Hematopoietic multipotent progenitor cell (in vitro differentiated cells): ENCODE measurements around the gene EMILIN1. TPM values are rescaled to one million over a fixed set of nuclear protein-coding genes. Genes with fewer than 3 reads are reported as not detected.

ENCODE experiments used
- total RNA-seq: library from RNA; depleted of rRNA; stranded (reverse); fragments of >200 nt; gene quantifications from one replicate; pipeline ENCODE4 v1.2.3, GENCODE V29; 2012

The EMILIN1 gene
- total RNA-seq, 1 donor = 31.2 TPM

Other genes with a start within 250 kb of the EMILIN1 start
- gene DPYSL5, start 230.5 kb upstream of the EMILIN1 start, total RNA-seq = not detected
- 3.0 TPM for gene MAPRE3, start 108.0 kb upstream of the EMILIN1 start, total RNA-seq
- gene TMEM214, start 45.6 kb upstream of the EMILIN1 start, total RNA-seq = 44.4 TPM
- gene AGBL5, start 26.9 kb upstream of the EMILIN1 start, total RNA-seq = 38.0 TPM
- gene OST4, start 7.0 kb upstream of the EMILIN1 start, total RNA-seq = 397 TPM
- 4.0 TPM for gene KHK, start 8.2 kb downstream of the EMILIN1 start, total RNA-seq
- 9.2 TPM for gene CGREF1, start 40.5 kb downstream of the EMILIN1 start, total RNA-seq
- 1.9 TPM for gene ABHD1, start 45.2 kb downstream of the EMILIN1 start, total RNA-seq
- gene PREB, start 56.0 kb downstream of the EMILIN1 start, total RNA-seq = 55.2 TPM
- under 0.01 TPM for gene PRR30, start 60.8 kb downstream of the EMILIN1 start, total RNA-seq
- gene TCF23, start 70.4 kb downstream of the EMILIN1 start, total RNA-seq = not detected
- gene ATRAID, start 133.4 kb downstream of the EMILIN1 start, total RNA-seq = 131 TPM
- 60.1 TPM for gene SLC5A6, start 133.7 kb downstream of the EMILIN1 start, total RNA-seq
- 63.0 TPM for gene CAD, start 138.8 kb downstream of the EMILIN1 start, total RNA-seq
- under 0.01 TPM for gene SLC30A3, start 184.4 kb downstream of the EMILIN1 start, total RNA-seq
- gene DNAJC5G, start 196.8 kb downstream of the EMILIN1 start, total RNA-seq = not detected
- under 0.01 TPM for gene TRIM54, start 203.8 kb downstream of the EMILIN1 start, total RNA-seq
- gene UCN, start 229.8 kb downstream of the EMILIN1 start, total RNA-seq = 2.2 TPM
- 85.4 TPM for gene MPV17, start 244.5 kb downstream of the EMILIN1 start, total RNA-seq